ACC112 (cell line): ENCODE measurements around the gene NMNAT2.
A peak's percentile ranks its signal among the peaks of the same experiment; 100 is the strongest.

Source experiments
- H2AFZ ChIP-seq: fragments of 200-600 bp; sonication (generic); one replicate; pipeline ENCODE4 v1.6.0; 2017; ENCODE audit warnings: antibody characterized with exemption, low read length; ENCODE audit not compliant: unreplicated experiment
- H3K27ac ChIP-seq: fragments of 200-600 bp; sonication (generic); 2 replicates; pipeline ENCODE4 v1.5.1; 2014; ENCODE audit warnings: low read depth, mild to moderate bottlenecking, antibody characterized with exemption, low read length, moderate library complexity
- H3K27me3 ChIP-seq: fragments of 200-600 bp; sonication (generic); 2 replicates; pipeline ENCODE4 v1.6.1; 2014; ENCODE audit warnings: mild to moderate bottlenecking, antibody characterized with exemption, low read length, moderate library complexity, mixed read lengths; ENCODE audit not compliant: insufficient read depth
- H3K36me3 ChIP-seq: fragments of 200-600 bp; sonication (generic); 2 replicates; pipeline ENCODE4 v1.6.1; 2016; ENCODE audit warnings: mild to moderate bottlenecking, antibody characterized with exemption, low read length, moderate library complexity, mixed read lengths; ENCODE audit not compliant: insufficient read depth
- H3K4me1 ChIP-seq: fragments of 200-600 bp; sonication (generic); one replicate; pipeline ENCODE4 v1.6.1; 2016; ENCODE audit warnings: low read length, mixed read lengths; ENCODE audit not compliant: insufficient read depth, unreplicated experiment, control insufficient read depth
- H3K4me3 ChIP-seq: fragments of 200-600 bp; sonication (generic); 2 replicates; pipeline ENCODE4 v1.5.1; 2014; ENCODE audit warnings: mild to moderate bottlenecking, low read depth, low read length
- H3K79me2 ChIP-seq: fragments of 200-600 bp; sonication (generic); one replicate; pipeline ENCODE4 v1.6.0; 2016; ENCODE audit warnings: low read length; ENCODE audit not compliant: control insufficient read depth, unreplicated experiment, insufficient read depth

The NMNAT2 gene

DNA sequence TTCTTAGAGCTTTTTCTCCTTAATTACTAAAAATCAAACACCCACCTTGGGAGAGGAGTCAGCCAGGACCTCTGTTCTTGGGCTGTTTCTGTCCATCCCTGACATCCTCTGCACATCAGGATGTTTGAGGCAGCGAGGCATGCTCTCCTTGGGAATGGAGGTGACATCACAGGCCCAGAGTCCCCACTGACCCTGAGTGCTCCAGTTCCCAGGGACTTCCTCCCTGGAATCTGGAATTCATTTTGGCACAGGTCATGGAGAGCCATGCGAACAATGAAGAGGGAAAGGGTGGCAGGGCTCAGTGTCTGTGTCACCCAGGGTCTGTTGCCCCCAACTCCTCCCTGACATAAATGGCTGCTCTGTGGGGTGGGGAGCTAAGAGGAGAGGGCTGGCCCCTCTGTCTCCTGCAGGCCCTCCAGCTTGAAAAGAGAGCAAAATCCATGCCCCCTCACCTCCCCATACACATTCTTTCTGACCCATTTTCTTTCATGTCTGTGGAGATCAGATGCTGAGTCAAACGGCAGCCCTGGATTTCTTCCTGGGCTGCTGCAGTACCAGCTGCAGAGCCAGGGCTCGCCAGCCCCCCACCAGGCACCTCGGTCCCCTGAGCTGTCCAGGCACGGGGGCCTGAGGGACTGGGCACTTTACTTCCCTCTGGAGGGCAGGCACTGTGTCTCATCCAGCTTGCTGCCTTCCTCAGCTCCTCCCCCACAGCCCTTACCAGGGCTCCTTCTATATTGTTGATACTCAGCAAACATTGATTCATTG, 102.0 kb downstream of the NMNAT2 start:
- Histone ChIP-seq H3K27me3 (no peaks in the 10 kb centered on the region), H2AFZ (no peak overlapping the region), H3K36me3 (no peaks in the 10 kb centered on the region), H3K27ac (no peak overlapping the region), H3K4me1 (peaks cover 10% of the 10 kb centered on the region), H3K4me3 (no peak overlapping the region), H3K79me2 (no peaks in the 10 kb centered on the region)

- H3K4me3 ChIP-seq, result no peak overlapping the region
- no peak overlapping the region for H2AFZ ChIP-seq
- H3K4me1 ChIP-seq, result peaks cover 3% of the 10 kb centered on the region
- H3K27me3 ChIP-seq, result no peaks in the 10 kb centered on the region
- no peak overlapping the region for H3K27ac ChIP-seq
- H3K79me2 ChIP-seq, result no peaks in the 10 kb centered on the region
- no peaks in the 10 kb centered on the region for H3K36me3 ChIP-seq
Measured at GRCh38 chr1:183313063-183313462, 105.1 kb downstream of the NMNAT2 start.

DNA sequence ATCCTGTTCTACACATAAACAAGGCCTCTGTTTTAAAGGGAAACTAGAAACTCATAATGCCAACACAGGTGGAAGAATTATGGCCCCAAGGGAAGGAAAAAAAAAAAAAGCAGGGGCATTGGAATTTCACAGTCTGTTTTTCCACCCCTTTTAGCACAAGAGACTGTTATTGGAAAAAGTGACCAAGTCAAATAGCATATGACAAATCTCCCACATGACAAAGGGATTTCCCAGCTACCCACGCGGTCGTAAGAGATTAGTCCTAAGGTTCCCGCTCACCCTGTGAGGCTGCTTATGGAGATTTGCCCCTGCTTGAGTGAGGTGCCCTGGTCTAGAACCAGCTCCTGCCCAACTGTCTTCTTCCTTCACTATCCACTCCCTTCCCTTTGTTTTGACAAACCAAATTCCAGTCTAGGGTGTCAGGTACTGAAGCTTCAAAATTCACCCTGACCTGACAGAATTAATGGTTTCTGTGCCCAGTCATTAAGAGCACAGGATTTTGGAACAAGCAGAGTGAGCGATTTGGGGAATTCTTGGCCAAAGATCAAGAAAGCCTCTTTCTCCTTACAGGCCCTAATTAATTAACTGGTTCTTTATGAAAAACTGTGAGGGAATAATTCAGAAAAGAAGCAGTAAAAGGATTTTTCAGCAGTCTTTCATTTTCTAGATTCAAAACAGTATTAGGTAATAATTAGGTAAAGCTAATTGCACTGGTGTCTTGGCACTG, 107.3 kb downstream of the NMNAT2 start:
- no peaks in the 10 kb centered on the region for H3K79me2 ChIP-seq
- H3K27ac ChIP-seq, result no peak overlapping the region
- H3K27me3 ChIP-seq, result no peaks in the 10 kb centered on the region
- no peaks in the 10 kb centered on the region for H3K36me3 ChIP-seq
- H2AFZ ChIP-seq, result no peak overlapping the region
- no peak overlapping the region for H3K4me3 ChIP-seq
- H3K4me1 ChIP-seq, result no peaks in the 10 kb centered on the region

DNA sequence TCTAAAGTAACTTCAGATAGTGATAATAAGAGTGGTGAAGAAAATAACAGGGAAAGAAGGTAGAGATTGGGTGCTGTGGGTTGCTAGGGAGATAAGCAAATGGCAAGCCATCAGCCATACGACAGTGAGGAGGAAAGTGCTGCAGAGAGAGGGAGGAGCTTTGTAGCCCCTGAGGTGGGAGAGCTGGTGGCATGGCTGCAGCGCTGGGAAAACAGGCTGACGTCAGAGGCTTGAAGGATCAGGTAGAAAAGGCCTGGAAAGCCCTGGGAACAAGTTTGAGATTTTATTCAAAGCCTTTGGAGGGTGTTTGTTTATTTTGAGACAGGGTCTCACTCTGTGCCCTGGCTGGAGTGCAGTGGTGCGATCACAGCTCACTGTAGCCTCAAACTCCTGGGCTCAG, 109.5 kb downstream of the NMNAT2 start:
- Histone ChIP-seq H3K4me1 (peaks cover 7% of the 10 kb centered on the region), H2AFZ (no peak overlapping the region), H3K36me3 (no peaks in the 10 kb centered on the region), H3K27ac (no peak overlapping the region), H3K27me3 (no peaks in the 10 kb centered on the region), H3K79me2 (no peaks in the 10 kb centered on the region), H3K4me3 (no peak overlapping the region)

GRCh38 chr1:183306317-183307042, 111.7 kb downstream of the NMNAT2 start:
- peaks cover 21% of the 10 kb centered on the region for H3K4me1 ChIP-seq

DNA sequence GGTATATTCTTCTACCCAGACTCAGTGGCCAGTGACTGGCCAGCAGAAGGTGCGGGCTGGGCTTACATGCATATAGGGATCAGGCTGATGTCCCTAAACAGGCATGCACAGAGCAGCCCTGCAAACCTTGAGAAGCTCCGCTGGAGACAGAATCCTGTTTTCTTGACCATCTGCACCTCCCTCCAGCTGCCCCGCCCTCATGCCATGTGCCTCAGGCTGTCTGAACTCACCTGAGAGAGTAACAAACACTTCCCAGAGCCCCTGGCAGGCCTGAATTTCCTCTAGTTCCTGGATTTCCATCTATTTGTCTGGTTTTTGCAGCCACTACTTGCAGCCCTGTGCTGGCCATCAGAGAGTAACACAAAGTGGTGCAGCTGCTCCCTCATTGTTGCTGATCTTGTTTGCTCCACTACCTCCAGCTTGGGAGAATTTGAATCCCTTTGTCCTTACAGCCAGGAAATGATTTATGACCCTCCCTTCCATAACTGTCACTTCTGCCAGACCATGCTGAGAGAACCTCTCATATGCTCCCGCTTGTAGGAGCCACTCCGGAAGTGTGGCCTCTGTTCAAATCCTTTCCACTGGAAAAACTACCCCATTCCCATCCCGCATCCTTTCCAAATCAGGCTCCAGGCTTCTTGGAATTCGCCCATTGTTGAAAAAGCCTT, 113.6 kb downstream of the NMNAT2 start:
- Histone ChIP-seq H3K27me3 (no peaks in the 10 kb centered on the region), H3K27ac (no peak overlapping the region), H3K79me2 (no peaks in the 10 kb centered on the region), H3K4me1 (peaks cover 21% of the 10 kb centered on the region), H2AFZ (no peak overlapping the region), H3K36me3 (no peaks in the 10 kb centered on the region), H3K4me3 (no peak overlapping the region)

More at GRCh38 chr1:183306317-183307042, 111.7 kb downstream of the NMNAT2 start:
- H2AFZ ChIP-seq, result no peak overlapping the region
- H3K27ac ChIP-seq, result no peak overlapping the region
- H3K27me3 ChIP-seq, result no peaks in the 10 kb centered on the region
- no peaks in the 10 kb centered on the region for H3K79me2 ChIP-seq
- no peaks in the 10 kb centered on the region for H3K36me3 ChIP-seq
- H3K4me3 ChIP-seq, result no peak overlapping the region

GRCh38 chr1:183303901-183304300, 114.3 kb downstream of the NMNAT2 start:
- Histone ChIP-seq H2AFZ (no peak overlapping the region), H3K4me1 (peaks cover 21% of the 10 kb centered on the region), H3K36me3 (no peaks in the 10 kb centered on the region), H3K79me2 (no peaks in the 10 kb centered on the region), H3K4me3 (no peak overlapping the region), H3K27me3 (no peaks in the 10 kb centered on the region), H3K27ac (peak overlapping the region; percentile 5; the same call in 1 of the 2 replicates)

DNA sequence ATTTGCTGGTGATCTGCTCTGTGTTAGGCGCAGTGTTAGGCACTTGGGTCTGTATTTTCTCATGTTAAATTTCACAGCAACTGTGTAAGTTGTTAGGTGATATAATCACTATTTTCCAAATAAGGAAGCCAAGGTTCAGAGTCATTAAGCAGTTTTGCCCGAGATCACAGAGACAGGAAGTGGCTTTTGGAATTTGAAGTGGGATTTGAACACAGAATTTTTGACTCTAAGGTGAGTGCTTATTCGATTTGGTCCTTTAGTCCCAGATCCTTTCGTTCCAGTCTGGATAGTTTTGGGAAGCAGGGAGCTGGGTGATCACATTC, 114.9 kb downstream of the NMNAT2 start:
- Histone ChIP-seq H3K27me3 (no peaks in the 10 kb centered on the region), H3K79me2 (no peaks in the 10 kb centered on the region), H2AFZ (peak overlapping the region; percentile 35), H3K36me3 (no peaks in the 10 kb centered on the region), H3K4me1 (peaks cover 21% of the 10 kb centered on the region), H3K4me3 (no peak overlapping the region), H3K27ac (peak overlapping the region; percentile 5; the same call in 1 of the 2 replicates)

- Histone ChIP-seq H3K36me3 (no peaks in the 10 kb centered on the region), H2AFZ (peak overlapping the region; percentile 35), H3K79me2 (no peaks in the 10 kb centered on the region)
Measured at GRCh38 chr1:183302452-183303322, 115.5 kb downstream of the NMNAT2 start.

GRCh38 chr1:183301239-183301638, 116.9 kb downstream of the NMNAT2 start:
- Histone ChIP-seq H2AFZ (no peak overlapping the region), H3K4me1 (peaks cover 21% of the 10 kb centered on the region), H3K36me3 (no peaks in the 10 kb centered on the region)

More at GRCh38 chr1:183302452-183303322, 115.5 kb downstream of the NMNAT2 start:
- H3K4me1 ChIP-seq, result peaks cover 21% of the 10 kb centered on the region
- H3K27me3 ChIP-seq, result no peaks in the 10 kb centered on the region
- H3K27ac ChIP-seq, result peak overlapping the region; percentile 5; the same call in 1 of the 2 replicates
- no peak overlapping the region for H3K4me3 ChIP-seq

More at GRCh38 chr1:183301239-183301638, 116.9 kb downstream of the NMNAT2 start:
- H3K4me3 ChIP-seq, result no peak overlapping the region
- H3K27me3 ChIP-seq, result no peaks in the 10 kb centered on the region
- no peak overlapping the region for H3K27ac ChIP-seq
- no peaks in the 10 kb centered on the region for H3K79me2 ChIP-seq
